ENCODE data around the gene MORN4.
"Not testable (repeated sequence)": the region's sequence is repeated elsewhere in the genome, so short reads cannot be mapped to it uniquely, and the experiment has no call there.

The MORN4 gene

GRCh38 chr10:97584798-97585438 lies 48.4 kb downstream of the MORN4 start:
- H3K9me3 ChIP-seq (ENCODE audit: control insufficient read depth, low read length) = no peaks in the 10 kb centered on the region
- 94 to 96% methylated on average over 5 of the region's 5 CpGs for WGBS, 2 experiments
- H3K27ac ChIP-seq (ENCODE audit: insufficient read depth, low read depth, low read length, poor library complexity, severe bottlenecking) = no peak overlapping the region

GRCh38 chr10:97584060-97584797 lies 49.1 kb downstream of the MORN4 start, which contains the start of gene HOGA1:
HOGA1 (plus strand) TSS chr10:97584389; CDS start chr10:97584704, 315 bp downstream.
- Histone ChIP-seq H3K36me3 (ENCODE audit: control insufficient read depth, insufficient read depth, low read length) (no peaks in the 10 kb centered on the region), H3K27ac (ENCODE audit: insufficient read depth, low read depth, low read length, poor library complexity, severe bottlenecking) (no peak within 1 kb of the TSS), H3K9me3 (ENCODE audit: control insufficient read depth, low read length) (no peaks in the 10 kb centered on the region), H3K27me3 (ENCODE audit: control insufficient read depth, insufficient read depth, low read length, poor library complexity, severe bottlenecking) (no peaks in the 10 kb centered on the region), H3K4me3 (ENCODE audit: insufficient read depth, low read depth, low read length) (no peak within 1 kb of the TSS), H3K4me1 (ENCODE audit: control insufficient read depth, insufficient read depth, low read length) (peaks cover 5% of the 10 kb centered on the region)
- 67% methylated on average over 5 of the region's 5 CpGs for WGBS, 2 experiments

More at GRCh38 chr10:97584798-97585438, 48.4 kb downstream of the MORN4 start:
- no peak overlapping the region for H3K4me3 ChIP-seq (ENCODE audit: insufficient read depth, low read depth, low read length)
- no peaks in the 10 kb centered on the region for H3K27me3 ChIP-seq (ENCODE audit: control insufficient read depth, insufficient read depth, low read length, poor library complexity, severe bottlenecking)
- no peaks in the 10 kb centered on the region for H3K36me3 ChIP-seq (ENCODE audit: control insufficient read depth, insufficient read depth, low read length)
- peaks cover 5% of the 10 kb centered on the region for H3K4me1 ChIP-seq (ENCODE audit: control insufficient read depth, insufficient read depth, low read length)

DNA sequence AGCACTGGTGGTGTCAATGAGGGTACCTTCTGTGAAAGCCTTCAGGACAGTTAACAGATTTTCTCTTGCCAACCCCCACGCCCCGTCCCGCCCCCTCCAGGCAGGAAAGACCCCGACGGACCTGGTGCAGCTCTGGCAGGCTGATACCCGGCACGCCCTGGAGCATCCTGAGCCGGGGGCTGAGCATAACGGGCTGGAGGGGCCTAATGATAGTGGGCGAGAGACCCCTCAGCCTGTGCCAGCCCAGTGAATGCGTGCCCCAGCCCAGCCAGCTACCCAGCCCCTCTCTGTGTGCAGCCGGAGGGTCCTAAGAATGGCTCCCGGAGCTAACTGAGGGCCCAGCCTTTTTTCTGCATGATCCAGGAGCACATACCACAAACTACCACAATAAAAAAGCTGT lies 49.8 kb downstream of the MORN4 start:
- Histone ChIP-seq H3K9me3 (ENCODE audit: control insufficient read depth, low read length) (no peaks in the 10 kb centered on the region), H3K4me3 (ENCODE audit: insufficient read depth, low read depth, low read length) (no peak overlapping the region), H3K27me3 (ENCODE audit: control insufficient read depth, insufficient read depth, low read length, poor library complexity, severe bottlenecking) (no peaks in the 10 kb centered on the region), H3K27ac (ENCODE audit: insufficient read depth, low read depth, low read length, poor library complexity, severe bottlenecking) (no peak overlapping the region), H3K4me1 (ENCODE audit: control insufficient read depth, insufficient read depth, low read length) (peaks cover 5% of the 10 kb centered on the region), H3K36me3 (ENCODE audit: control insufficient read depth, insufficient read depth, low read length) (no peaks in the 10 kb centered on the region)
- 92 to 93% methylated on average over 13 of the region's 13 CpGs for WGBS, 2 experiments

GRCh38 chr10:97582169-97582568 lies 51.1 kb downstream of the MORN4 start:
- 93 to 96% methylated on average over 8 of the region's 8 CpGs for WGBS, 2 experiments
- Histone ChIP-seq H3K36me3 (ENCODE audit: control insufficient read depth, insufficient read depth, low read length) (no peaks in the 10 kb centered on the region), H3K9me3 (ENCODE audit: control insufficient read depth, low read length) (no peaks in the 10 kb centered on the region), H3K27me3 (ENCODE audit: control insufficient read depth, insufficient read depth, low read length, poor library complexity, severe bottlenecking) (no peaks in the 10 kb centered on the region), H3K27ac (ENCODE audit: insufficient read depth, low read depth, low read length, poor library complexity, severe bottlenecking) (no peak overlapping the region), H3K4me3 (ENCODE audit: insufficient read depth, low read depth, low read length) (no peak overlapping the region), H3K4me1 (ENCODE audit: control insufficient read depth, insufficient read depth, low read length) (peaks cover 5% of the 10 kb centered on the region)

- H3K4me1 ChIP-seq (ENCODE audit: control insufficient read depth, insufficient read depth, low read length) = peaks cover 5% of the 10 kb centered on the region
- H3K27ac ChIP-seq (ENCODE audit: insufficient read depth, low read depth, low read length, poor library complexity, severe bottlenecking) = no peak overlapping the region
- H3K27me3 ChIP-seq (ENCODE audit: control insufficient read depth, insufficient read depth, low read length, poor library complexity, severe bottlenecking) = no peaks in the 10 kb centered on the region
- no peak overlapping the region for H3K4me3 ChIP-seq (ENCODE audit: insufficient read depth, low read depth, low read length)
- H3K36me3 ChIP-seq (ENCODE audit: control insufficient read depth, insufficient read depth, low read length) = no peaks in the 10 kb centered on the region
- no peaks in the 10 kb centered on the region for H3K9me3 ChIP-seq (ENCODE audit: control insufficient read depth, low read length)
- WGBS, 2 experiments = 89 to 90% methylated on average over 9 of the region's 9 CpGs
Observed at GRCh38 chr10:97580421-97581367, 52.6 kb downstream of the MORN4 start.

GRCh38 chr10:97578171-97578844 lies 55.0 kb downstream of the MORN4 start:
- Histone ChIP-seq H3K9me3 (ENCODE audit: control insufficient read depth, low read length) (no peaks in the 10 kb centered on the region), H3K4me3 (ENCODE audit: insufficient read depth, low read depth, low read length) (no peak overlapping the region), H3K27me3 (ENCODE audit: control insufficient read depth, insufficient read depth, low read length, poor library complexity, severe bottlenecking) (no peaks in the 10 kb centered on the region), H3K27ac (ENCODE audit: insufficient read depth, low read depth, low read length, poor library complexity, severe bottlenecking) (no peak overlapping the region), H3K36me3 (ENCODE audit: control insufficient read depth, insufficient read depth, low read length) (no peaks in the 10 kb centered on the region), H3K4me1 (ENCODE audit: control insufficient read depth, insufficient read depth, low read length) (no peaks in the 10 kb centered on the region)
- 94 to 96% methylated on average over 39 to 40 of the region's 40 CpGs for WGBS, 2 experiments

DNA sequence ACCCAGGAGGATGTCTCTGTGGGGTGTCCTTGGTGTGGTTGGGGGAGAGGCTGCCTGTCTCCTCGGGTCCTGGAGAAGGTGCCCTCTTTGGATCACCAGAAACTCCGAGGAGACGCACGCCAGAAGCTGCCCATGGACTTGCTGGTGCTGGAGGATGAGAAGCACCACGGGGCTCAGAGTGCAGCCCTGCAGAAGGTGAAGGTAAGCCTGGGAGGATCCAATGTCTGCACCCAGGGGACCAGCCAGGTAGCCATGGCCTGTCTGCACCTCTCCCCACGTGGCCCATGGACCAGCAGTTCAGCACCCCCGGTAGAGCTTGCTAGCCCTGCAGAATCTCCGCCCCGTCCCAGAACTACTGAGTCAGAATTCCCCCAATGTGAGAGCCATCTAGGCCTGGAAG lies 55.6 kb downstream of the MORN4 start:
- no peaks in the 10 kb centered on the region for H3K36me3 ChIP-seq (ENCODE audit: control insufficient read depth, insufficient read depth, low read length)
- H3K4me3 ChIP-seq (ENCODE audit: insufficient read depth, low read depth, low read length) = no peak overlapping the region
- H3K4me1 ChIP-seq (ENCODE audit: control insufficient read depth, insufficient read depth, low read length) = no peaks in the 10 kb centered on the region
- H3K9me3 ChIP-seq (ENCODE audit: control insufficient read depth, low read length) = no peaks in the 10 kb centered on the region
- H3K27me3 ChIP-seq (ENCODE audit: control insufficient read depth, insufficient read depth, low read length, poor library complexity, severe bottlenecking) = no peaks in the 10 kb centered on the region
- 84 to 85% methylated on average over 9 of the region's 9 CpGs for WGBS, 2 experiments
- H3K27ac ChIP-seq (ENCODE audit: insufficient read depth, low read depth, low read length, poor library complexity, severe bottlenecking) = no peak overlapping the region

DNA sequence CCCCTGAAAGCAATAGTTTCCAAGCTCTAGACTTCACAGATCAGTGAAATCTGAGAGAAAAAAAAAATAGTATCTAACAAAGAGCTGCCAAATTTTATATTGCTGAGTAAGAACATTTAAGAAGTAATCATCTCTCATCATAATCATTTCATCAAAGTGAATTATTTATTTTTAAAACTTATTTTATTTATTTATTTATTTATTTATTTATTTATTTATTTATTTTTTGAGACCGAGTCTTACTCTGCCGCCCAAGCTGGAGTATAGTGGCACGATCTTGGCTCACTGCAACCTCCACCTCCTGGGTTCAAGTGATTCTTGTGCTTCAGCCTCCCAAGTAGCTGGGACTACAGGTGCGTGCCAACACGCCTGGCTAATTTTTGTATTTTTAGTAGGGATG lies 56.8 kb downstream of the MORN4 start:
- not testable (repeated sequence) for H3K36me3 ChIP-seq (ENCODE audit: control insufficient read depth, insufficient read depth, low read length); H3K9me3 ChIP-seq (ENCODE audit: control insufficient read depth, low read length); H3K4me3 ChIP-seq (ENCODE audit: insufficient read depth, low read depth, low read length); H3K4me1 ChIP-seq (ENCODE audit: control insufficient read depth, insufficient read depth, low read length); H3K27ac ChIP-seq (ENCODE audit: insufficient read depth, low read depth, low read length, poor library complexity, severe bottlenecking); H3K27me3 ChIP-seq (ENCODE audit: control insufficient read depth, insufficient read depth, low read length, poor library complexity, severe bottlenecking)
- WGBS, 2 experiments = 56 to 59% methylated on average over 5 of the region's 5 CpGs

DNA sequence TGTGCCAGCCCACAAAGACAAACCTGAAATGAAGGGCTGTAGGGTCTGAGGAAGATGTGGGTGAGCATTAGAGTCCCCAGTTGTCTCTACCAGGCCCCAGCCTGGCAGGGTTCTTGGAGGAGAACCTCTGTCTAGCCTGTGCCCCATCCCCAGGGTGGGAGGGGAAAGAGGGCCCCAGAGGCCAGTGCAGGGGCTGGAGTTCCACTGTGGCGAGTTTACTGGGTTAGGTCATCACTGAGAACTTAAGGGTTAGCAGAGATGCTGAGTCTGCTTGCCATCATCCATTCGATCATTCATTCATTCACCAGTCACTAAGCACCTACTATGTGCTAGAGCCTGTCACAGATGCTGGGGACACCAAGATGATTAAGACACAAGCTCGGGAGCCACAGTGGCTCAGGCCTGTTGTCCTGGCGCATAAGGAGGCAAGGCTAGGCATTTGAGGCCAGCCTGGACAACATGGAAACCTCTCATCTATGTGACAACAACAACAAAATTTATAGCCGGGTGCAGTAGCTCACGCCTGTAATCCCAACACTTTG lies 58.1 kb downstream of the MORN4 start:
- Histone ChIP-seq H3K4me3 (ENCODE audit: insufficient read depth, low read depth, low read length) (no peak overlapping the region), H3K27me3 (ENCODE audit: control insufficient read depth, insufficient read depth, low read length, poor library complexity, severe bottlenecking) (no peaks in the 10 kb centered on the region), H3K9me3 (ENCODE audit: control insufficient read depth, low read length) (no peaks in the 10 kb centered on the region), H3K36me3 (ENCODE audit: control insufficient read depth, insufficient read depth, low read length) (no peaks in the 10 kb centered on the region), H3K27ac (ENCODE audit: insufficient read depth, low read depth, low read length, poor library complexity, severe bottlenecking) (no peak overlapping the region), H3K4me1 (ENCODE audit: control insufficient read depth, insufficient read depth, low read length) (no peaks in the 10 kb centered on the region)
- 91 to 95% methylated on average over 6 of the region's 6 CpGs for WGBS, 2 experiments

Data from ectodermal cell (in vitro differentiated cells).